ENCODE measurements around the gene TNFRSF12A. TPM values are rescaled to one million over a fixed set of nuclear protein-coding genes. Genes with fewer than 3 reads are reported as not detected.

Gene TNFRSF12A
- total and polyA plus RNA-seq, 9 of the 15 experiments (the other 6 are each of a cell fraction or from before 2014, with no cell fraction given): 0.41 to 61.8 (median 26.5) TPM

DNA sequence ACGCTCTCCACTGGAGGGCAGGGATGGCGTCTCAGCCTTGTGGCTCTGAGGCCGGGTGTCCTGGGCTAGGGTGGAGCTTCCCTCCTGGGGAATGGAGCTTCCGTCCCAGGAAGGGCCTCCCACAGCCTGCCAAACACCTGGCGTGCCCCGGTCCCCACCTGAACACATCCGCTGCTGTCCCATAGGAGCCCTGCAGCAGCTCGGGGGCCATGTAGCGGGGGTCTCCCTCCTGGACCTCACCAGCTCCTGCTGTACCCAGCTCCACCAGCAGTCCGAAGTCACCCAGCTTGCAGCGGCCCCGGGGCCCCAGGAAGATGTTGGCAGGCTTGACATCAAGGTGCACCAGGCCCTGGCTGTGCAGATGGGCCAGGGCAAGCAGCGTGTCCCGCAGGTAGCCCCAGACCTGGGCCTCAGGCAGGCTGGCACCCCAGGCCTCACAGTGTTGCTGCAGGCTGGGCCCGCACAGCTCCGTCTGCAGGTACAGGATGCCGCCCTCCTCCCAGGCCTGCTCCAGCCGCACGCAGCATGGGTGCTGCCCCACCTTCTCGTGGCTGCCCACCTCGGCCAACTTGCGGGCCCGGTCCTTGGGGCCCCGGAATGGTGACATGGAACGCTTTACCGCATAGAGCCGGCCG lies 44.9 kb upstream of the TNFRSF12A start (continued):
- TF ChIP-seq ZBTB40 (IDR thresholded peaks at IDR 0.05) (no peak), ZBTB40 (CRISPR knock-in tag; IDR thresholded peaks at IDR 0.05) (no peak), ARNT (IDR thresholded peaks at IDR 0.05) (no peak), HCFC1 (IDR thresholded peaks at IDR 0.05; ENCODE audit: low read depth, low read length) (no peak), KDM4B (IDR thresholded peaks at IDR 0.05; ENCODE audit: borderline replicate concordance in 2 of 2, low read depth in 1 of 2) (no peak), BRF2 (IDR thresholded peaks at IDR 0.05; ENCODE audit: borderline replicate concordance, insufficient read depth, insufficient read length) (no peak), NFIC (IDR thresholded peaks at IDR 0.05) (no peak), GABPB1 (CRISPR knock-in tag; IDR thresholded peaks at IDR 0.05) (0 out of 2 replicates have a peak, but pooled peaks have one; percentile 25), EWSR1 (IDR thresholded peaks at IDR 0.05; ENCODE audit: borderline replicate concordance, low read depth, partially characterized antibody) (no peak), THAP7 (CRISPR knock-in tag; IDR thresholded peaks at IDR 0.05) (no peak), CEBPG (CRISPR knock-in tag; IDR thresholded peaks at IDR 0.05) (no peak), CEBPG (tag; conservative IDR thresholded peaks at IDR 0.05 in 1 of 2, IDR thresholded peaks at IDR 0.05 in 1 of 2) (no peak), HNRNPH1 (optimal IDR thresholded peaks at IDR 0.05; ENCODE audit: low read depth, low read length) (no peak), TBP (optimal IDR thresholded peaks at IDR 0.05; ENCODE audit: low read depth, low read length) (no peak), ZC3H11A (IDR thresholded peaks at IDR 0.05; ENCODE audit: low read depth, low read length) (no peak)
- TF ChIP-seq, protein P1, sequence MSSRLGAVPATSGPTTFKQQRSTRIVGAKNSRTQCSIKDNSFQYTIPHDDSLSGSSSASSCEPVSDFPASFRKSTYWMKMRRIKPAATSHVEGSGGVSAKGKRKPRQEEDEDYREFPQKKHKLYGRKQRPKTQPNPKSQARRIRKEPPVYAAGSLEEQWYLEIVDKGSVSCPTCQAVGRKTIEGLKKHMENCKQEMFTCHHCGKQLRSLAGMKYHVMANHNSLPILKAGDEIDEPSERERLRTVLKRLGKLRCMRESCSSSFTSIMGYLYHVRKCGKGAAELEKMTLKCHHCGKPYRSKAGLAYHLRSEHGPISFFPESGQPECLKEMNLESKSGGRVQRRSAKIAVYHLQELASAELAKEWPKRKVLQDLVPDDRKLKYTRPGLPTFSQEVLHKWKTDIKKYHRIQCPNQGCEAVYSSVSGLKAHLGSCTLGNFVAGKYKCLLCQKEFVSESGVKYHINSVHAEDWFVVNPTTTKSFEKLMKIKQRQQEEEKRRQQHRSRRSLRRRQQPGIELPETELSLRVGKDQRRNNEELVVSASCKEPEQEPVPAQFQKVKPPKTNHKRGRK (tag; IDR thresholded peaks at IDR 0.05): no peak

Measured in K562 (cell line).